Activated T-helper 1 cell treated with anti-CD3 and anti-CD28 coated beads, Interleukin-12 subunit alpha, Interleukin-12 subunit beta, Interleukin-2, Interleukin-4 antibody, amounts not matched to agents 30 ng/mL and 10 ng/mL and 1 ng/mL, durations not matched to agents 14 hours and 24 hours and 36 hours (primary cell): ENCODE results near the gene NPHP4. TPM values are rescaled to one million over a fixed set of nuclear protein-coding genes. Genes with fewer than 3 reads are reported as not detected.

Source experiments
- DNase-seq: peaks from one replicate; pipeline ENCODE4 v3.0.0; 2021; ENCODE audit warnings: low spot score
- H3K27ac Mint-ChIP-seq: one replicate; pipeline ENCODE4 v1.8.0; 2021; ENCODE audit warnings: mild to moderate bottlenecking, mixed read lengths
- H3K27me3 Mint-ChIP-seq: one replicate; pipeline ENCODE4 v1.8.0; 2022; ENCODE audit warnings: mild to moderate bottlenecking, moderate library complexity, mixed read lengths; ENCODE audit not compliant: insufficient read depth
- H3K36me3 Mint-ChIP-seq: one replicate; pipeline ENCODE4 v1.8.0; 2021; ENCODE audit warnings: low read depth, mixed read lengths
- H3K4me1 Mint-ChIP-seq: one replicate; pipeline ENCODE4 v1.8.0; 2021; ENCODE audit warnings: low read depth, mixed read lengths
- H3K4me3 Mint-ChIP-seq: one replicate; pipeline ENCODE4 v1.8.0; 2021; ENCODE audit warnings: mild to moderate bottlenecking, moderate library complexity, mixed read lengths
- H3K9me3 Mint-ChIP-seq: one replicate; pipeline ENCODE4 v1.8.0; 2021; ENCODE audit warnings: mixed read lengths
- intact Hi-C: fragments of 100-400 bp; cut with micrococcal nuclease; formaldehyde crosslinking; loops from one replicate; pipeline ENCODE4 v1.15.1; 2024
- total RNA-seq: library from RNA; stranded (reverse); gene quantifications from 2 replicates; pipeline ENCODE4 v1.2.3, GENCODE V29; 2022

The NPHP4 gene
- total RNA-seq, 1 donor from 2014 or later = 18.3 TPM

- Mint-ChIP-seq H3K9me3 (no peaks in the 10 kb centered on the region), H3K4me3 (peak overlapping the region; percentile 12), H3K36me3 (peaks cover 35% of the 10 kb centered on the region), H3K27ac (peak overlapping the region; percentile 37), H3K4me1 (peaks cover 74% of the 10 kb centered on the region), H3K27me3 (no peaks in the 10 kb centered on the region)
- intact Hi-C loops = no loop called here
- no peak for DNase-seq
Measured at GRCh38 chr1:6030547-6031261, 38.5 kb upstream of the NPHP4 start.

- Mint-ChIP-seq H3K27me3 (no peaks in the 10 kb centered on the region), H3K36me3 (peaks cover 32% of the 10 kb centered on the region), H3K27ac (no peak overlapping the region), H3K4me3 (peak overlapping the region; percentile 12), H3K9me3 (no peaks in the 10 kb centered on the region), H3K4me1 (peaks cover 73% of the 10 kb centered on the region)
- intact Hi-C loops = no loop called here
- no peak for DNase-seq
Measured at GRCh38 chr1:6030132-6030531, 37.9 kb upstream of the NPHP4 start.

DNA sequence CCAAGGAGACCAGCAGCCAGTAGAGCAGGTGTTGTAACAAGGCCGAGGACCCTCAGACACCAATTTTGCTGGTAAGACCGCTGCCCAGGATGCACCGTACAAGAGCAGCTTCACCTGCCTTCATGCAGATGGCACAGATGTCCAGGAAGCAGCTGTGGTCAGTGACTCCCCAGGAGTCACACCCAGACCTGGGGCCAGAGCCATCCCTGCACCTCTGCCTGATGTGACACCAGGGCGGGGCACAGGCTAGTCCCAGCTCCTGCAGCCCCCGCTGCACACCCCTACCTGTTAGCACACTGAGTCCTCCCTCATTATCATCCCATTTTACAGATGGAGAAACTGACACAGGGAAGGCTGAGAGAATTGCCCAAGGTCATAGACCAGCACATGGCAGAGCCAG lies 37.1 kb upstream of the NPHP4 start:
- peaks cover 33% of the 10 kb centered on the region for H3K36me3 Mint-ChIP-seq
- peaks cover 70% of the 10 kb centered on the region for H3K4me1 Mint-ChIP-seq
- no peaks in the 10 kb centered on the region for H3K9me3 Mint-ChIP-seq
- intact Hi-C loops = loop anchor here (5.0 to 10.0 kb wide), 3 partner anchors 365 to 673 kb away; partner anchors contain the start of genes ACOT7, DNAJC11 and TNFRSF25
- peak overlapping the region; percentile 24 for H3K27ac Mint-ChIP-seq
- H3K27me3 Mint-ChIP-seq = no peaks in the 10 kb centered on the region
- peak overlapping the region; percentile 97 for H3K4me3 Mint-ChIP-seq
- DNase-seq = no peak

DNA sequence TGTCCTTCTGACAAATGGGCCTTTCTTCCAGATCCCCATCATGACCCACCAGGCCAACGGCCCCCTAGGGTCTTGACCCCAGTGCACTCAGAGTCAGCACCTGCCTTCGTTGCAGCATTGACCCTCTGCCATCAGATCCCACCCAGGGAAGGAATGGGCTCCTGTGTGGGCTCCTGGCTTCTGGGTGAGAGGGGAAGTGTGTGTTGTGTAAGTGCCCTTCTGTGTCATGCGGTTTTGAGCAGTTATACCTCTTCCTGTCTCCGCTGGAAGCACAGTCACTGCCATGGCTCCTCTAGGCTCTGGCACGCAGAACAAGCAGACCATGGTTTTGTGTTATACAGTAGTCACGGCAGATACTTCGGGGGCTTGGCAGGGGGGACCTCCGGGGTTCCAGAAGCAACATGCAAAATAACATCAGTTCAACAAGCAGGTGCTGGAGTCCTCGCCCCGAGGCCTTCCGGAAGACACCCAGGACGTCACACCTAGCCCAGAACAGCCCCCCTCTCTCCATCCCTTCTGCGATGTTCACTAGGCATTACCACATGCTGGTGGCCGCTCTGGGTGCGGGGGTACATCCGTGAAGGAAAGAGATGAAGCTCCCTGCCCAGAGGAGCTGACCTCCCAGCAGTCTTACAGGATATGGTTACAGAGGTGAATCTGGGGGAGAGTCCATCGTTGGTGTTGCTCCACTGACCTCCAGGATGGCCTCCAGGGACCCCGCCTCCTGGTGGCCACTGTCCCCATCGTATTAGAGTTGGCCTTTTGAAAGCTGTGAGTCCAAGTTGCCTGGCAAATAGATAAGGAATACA lies 36.0 kb upstream of the NPHP4 start:
- H3K9me3 Mint-ChIP-seq = no peaks in the 10 kb centered on the region
- H3K27ac Mint-ChIP-seq = peak overlapping the region; percentile 94
- H3K36me3 Mint-ChIP-seq = peaks cover 32% of the 10 kb centered on the region
- intact Hi-C loops = loop anchor here (1.0 to 10.0 kb wide), 4 partner anchors 112 to 674 kb away; partner anchors contain the start of genes ACOT7, DNAJC11 and TNFRSF25
- H3K4me3 Mint-ChIP-seq = peak overlapping the region; percentile 97
- peak; percentile 62 for DNase-seq
- H3K27me3 Mint-ChIP-seq = no peaks in the 10 kb centered on the region
- H3K4me1 Mint-ChIP-seq = peaks cover 67% of the 10 kb centered on the region

DNA sequence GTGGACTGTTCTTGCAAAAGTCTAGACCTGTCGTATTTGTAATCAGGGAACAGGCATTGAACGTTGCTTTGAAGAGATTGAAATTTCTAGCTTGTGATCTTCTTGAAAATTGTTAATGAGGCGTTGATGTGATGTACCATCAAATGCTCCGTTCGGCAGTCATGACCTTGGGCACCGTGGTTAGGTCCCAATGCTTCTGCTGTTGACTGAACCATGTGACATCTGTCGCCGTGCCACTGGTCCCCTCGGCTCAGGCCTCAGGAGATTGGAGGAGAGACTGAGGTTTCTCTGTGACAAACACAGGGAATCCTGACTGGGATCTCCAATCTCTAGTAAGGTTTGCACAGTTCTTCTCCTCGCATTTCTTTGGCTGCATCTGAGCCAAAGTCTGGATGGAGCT lies 35.4 kb upstream of the NPHP4 start:
- intact Hi-C loops = loop anchor here (5.0 to 10.0 kb wide), 3 partner anchors 367 to 675 kb away; partner anchors contain the start of genes ACOT7, DNAJC11 and TNFRSF25
- peak; percentile 24 for DNase-seq
- H3K36me3 Mint-ChIP-seq = peaks cover 29% of the 10 kb centered on the region
- peaks cover 61% of the 10 kb centered on the region for H3K4me1 Mint-ChIP-seq
- peak overlapping the region; percentile 97 for H3K4me3 Mint-ChIP-seq
- peak overlapping the region; percentile 94 for H3K27ac Mint-ChIP-seq
- H3K27me3 Mint-ChIP-seq = no peaks in the 10 kb centered on the region
- H3K9me3 Mint-ChIP-seq = no peaks in the 10 kb centered on the region

DNA sequence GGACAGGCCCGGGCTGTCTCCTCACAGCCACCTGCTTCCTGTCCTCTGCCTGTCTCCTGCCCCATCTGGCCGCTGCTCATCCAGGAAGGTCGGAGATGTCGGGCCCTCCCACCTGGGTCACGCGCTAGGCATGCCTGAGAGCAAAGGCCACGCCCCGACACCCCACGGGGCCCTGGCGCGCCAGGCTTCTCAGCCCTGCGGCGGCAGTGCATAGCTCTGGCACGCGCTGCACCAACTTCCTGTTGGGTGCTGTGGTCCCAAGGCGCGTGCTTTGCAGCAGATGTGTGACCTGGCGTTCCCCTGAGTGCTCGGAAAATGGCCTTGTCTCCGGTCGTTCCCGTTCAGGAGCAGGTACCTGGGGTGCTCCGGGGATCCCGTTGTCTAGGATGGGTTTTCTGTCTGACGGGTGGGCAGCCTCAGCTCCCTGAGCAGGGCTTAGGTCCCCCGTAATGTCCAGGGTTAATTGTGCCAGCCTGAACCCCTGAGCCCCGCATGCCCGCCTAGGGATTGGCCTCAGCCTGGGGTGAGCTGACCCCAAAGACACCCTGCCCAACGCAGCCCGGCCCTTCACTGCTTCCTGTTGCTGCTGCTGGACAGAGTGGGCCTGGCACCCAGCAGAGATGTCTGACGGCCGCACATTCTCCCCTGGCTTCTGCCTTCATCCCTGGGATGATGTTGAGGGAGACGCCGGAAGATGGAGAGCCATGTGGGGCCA lies 34.0 kb upstream of the NPHP4 start:
- intact Hi-C loops = loop anchor here (1.0 to 10.0 kb wide), 5 partner anchors 34 to 676 kb away; partner anchors contain the start of genes ACOT7, DNAJC11, NPHP4 and RPL22
- H3K36me3 Mint-ChIP-seq = peaks cover 30% of the 10 kb centered on the region
- no peaks in the 10 kb centered on the region for H3K27me3 Mint-ChIP-seq
- peak overlapping the region; percentile 97 for H3K4me3 Mint-ChIP-seq
- H3K27ac Mint-ChIP-seq = peak overlapping the region; percentile 94
- peak; percentile 90 for DNase-seq
- no peaks in the 10 kb centered on the region for H3K9me3 Mint-ChIP-seq
- peaks cover 50% of the 10 kb centered on the region for H3K4me1 Mint-ChIP-seq

DNA sequence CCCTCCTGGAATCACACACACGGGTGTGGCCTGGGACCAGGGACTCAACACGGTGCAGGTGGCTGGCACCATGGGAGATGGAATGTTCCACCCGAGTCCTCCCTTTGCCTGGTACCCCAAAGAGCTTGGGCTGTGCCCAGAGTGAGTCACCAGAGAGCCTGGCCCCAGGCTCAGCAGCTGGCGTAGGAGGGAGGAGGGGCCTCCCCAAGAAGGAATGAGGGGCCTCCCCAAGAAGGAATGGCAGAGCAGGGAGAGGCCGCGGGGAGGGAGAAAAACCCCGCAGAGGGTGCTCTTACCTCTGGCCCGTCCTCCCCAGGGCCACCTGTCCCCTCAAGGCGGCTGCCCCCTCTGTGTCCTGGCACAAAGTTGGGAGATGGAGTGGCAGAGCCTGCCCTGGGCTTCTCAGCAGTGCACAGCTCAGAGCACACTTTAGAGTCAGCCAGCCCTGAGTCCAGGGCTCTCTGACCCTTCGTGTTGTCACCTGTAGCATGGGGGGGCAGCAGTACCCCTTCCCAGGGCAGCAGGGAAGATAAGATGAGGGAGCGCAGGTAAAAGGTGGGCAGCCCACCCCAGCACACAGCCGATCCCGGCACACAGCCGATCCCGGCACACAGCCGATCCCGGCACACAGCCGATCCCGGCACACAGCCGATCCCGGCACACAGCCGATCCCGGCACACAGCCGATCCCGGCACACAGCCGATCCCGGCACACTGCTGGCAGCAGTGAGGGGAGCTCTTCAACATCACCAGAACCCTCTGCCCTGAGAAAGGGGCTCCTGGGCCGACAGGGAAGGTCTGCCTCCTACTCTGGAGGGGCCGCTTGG lies 33.3 kb upstream of the NPHP4 start:
- Mint-ChIP-seq H3K4me1 (peaks cover 43% of the 10 kb centered on the region), H3K4me3 (peak overlapping the region; percentile 97), H3K27me3 (no peaks in the 10 kb centered on the region), H3K27ac (peak overlapping the region; percentile 94), H3K9me3 (no peaks in the 10 kb centered on the region), H3K36me3 (peaks cover 26% of the 10 kb centered on the region)
- DNase-seq = no peak
- intact Hi-C loops = loop anchor here (1.0 to 10.0 kb wide), 5 partner anchors 33 to 677 kb away; partner anchors contain the start of genes ACOT7, DNAJC11, NPHP4 and RPL22

- H3K27me3 Mint-ChIP-seq = no peaks in the 10 kb centered on the region
Measured at GRCh38 chr1:6024376-6024775, 32.2 kb upstream of the NPHP4 start.

DNA sequence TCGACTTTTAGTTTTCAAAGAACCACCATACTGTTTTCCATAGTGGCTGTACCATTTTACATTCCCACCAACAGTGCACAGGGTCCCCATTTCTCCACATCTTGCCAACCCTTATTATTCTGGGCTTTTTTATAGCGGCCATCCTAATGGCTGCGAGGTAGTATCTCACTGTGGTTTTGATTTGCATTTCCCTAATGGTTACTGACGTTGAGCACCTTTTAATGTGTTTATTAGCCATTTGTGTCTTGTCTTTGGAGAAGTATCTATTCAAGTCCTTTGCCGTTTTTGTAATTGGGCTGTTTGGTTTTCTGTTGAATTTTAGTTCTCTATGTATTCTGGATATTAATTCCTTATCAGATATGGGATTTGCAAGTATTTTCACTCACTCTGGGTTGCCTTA lies 31.1 kb upstream of the NPHP4 start:
- H3K36me3 Mint-ChIP-seq = peaks cover 24% of the 10 kb centered on the region
- peaks cover 26% of the 10 kb centered on the region for H3K4me1 Mint-ChIP-seq
- no peak overlapping the region for H3K27ac Mint-ChIP-seq
- no peaks in the 10 kb centered on the region for H3K9me3 Mint-ChIP-seq
- H3K27me3 Mint-ChIP-seq = no peaks in the 10 kb centered on the region
- no peak for DNase-seq
- intact Hi-C loops = loop anchor here (10.0 kb wide), 1 partner anchor 371 kb away; the partner anchor contains the start of gene ACOT7
- no peak overlapping the region for H3K4me3 Mint-ChIP-seq

More at GRCh38 chr1:6024376-6024775, 32.2 kb upstream of the NPHP4 start:
- no peak for DNase-seq
- Mint-ChIP-seq H3K27ac (no peak overlapping the region), H3K9me3 (no peaks in the 10 kb centered on the region), H3K4me1 (peaks cover 32% of the 10 kb centered on the region), H3K36me3 (peaks cover 30% of the 10 kb centered on the region), H3K4me3 (no peak overlapping the region)
- intact Hi-C loops = loop anchor here (10.0 kb wide), 1 partner anchor 370 kb away; the partner anchor contains the start of gene ACOT7

DNA sequence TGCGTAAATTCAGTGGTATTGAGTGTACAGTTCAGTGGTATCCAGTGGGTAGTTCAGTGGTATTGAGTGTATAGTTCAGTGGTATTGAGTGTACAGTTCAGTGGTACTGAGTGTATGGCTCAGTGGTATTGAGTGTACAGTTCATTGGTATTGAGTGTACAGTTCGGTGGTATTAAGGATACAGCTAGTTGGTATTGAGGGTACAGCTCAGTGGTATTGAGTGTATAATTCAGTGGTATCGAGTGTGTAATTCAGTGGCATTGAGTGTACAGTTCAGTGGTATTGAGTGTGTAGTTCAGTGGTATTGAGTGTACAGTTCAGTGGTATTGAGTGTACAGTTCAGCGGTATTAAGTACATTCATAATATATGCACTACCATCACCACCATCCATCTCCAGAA lies 30.0 kb upstream of the NPHP4 start:
- intact Hi-C loops = loop anchor here (10.0 kb wide), 1 partner anchor 373 kb away; the partner anchor contains the start of gene ACOT7
- no peak overlapping the region for H3K27ac Mint-ChIP-seq
- no peaks in the 10 kb centered on the region for H3K27me3 Mint-ChIP-seq
- H3K9me3 Mint-ChIP-seq = no peaks in the 10 kb centered on the region
- H3K36me3 Mint-ChIP-seq = peaks cover 18% of the 10 kb centered on the region
- DNase-seq = no peak
- H3K4me3 Mint-ChIP-seq = no peak overlapping the region
- peaks cover 15% of the 10 kb centered on the region for H3K4me1 Mint-ChIP-seq

- no peak overlapping the region for H3K4me3 Mint-ChIP-seq
- H3K9me3 Mint-ChIP-seq = no peaks in the 10 kb centered on the region
- no peaks in the 10 kb centered on the region for H3K4me1 Mint-ChIP-seq
- H3K27me3 Mint-ChIP-seq = no peaks in the 10 kb centered on the region
- H3K36me3 Mint-ChIP-seq = peaks cover 17% of the 10 kb centered on the region
- DNase-seq = no peak
- H3K27ac Mint-ChIP-seq = no peak overlapping the region
- intact Hi-C loops = no loop called here
Measured at GRCh38 chr1:6019166-6019845, 27.1 kb upstream of the NPHP4 start.
